Endothelial cell (in vitro differentiated cells): ENCODE data around the gene LRRTM1. TPM values are rescaled to one million over a fixed set of nuclear protein-coding genes. Genes with fewer than 3 reads are reported as not detected.

ENCODE experiments used
- DNase-seq: peaks from one replicate; pipeline ENCODE4 v3.0.0; 2021; ENCODE audit warnings: low spot score
- H3K27ac Mint-ChIP-seq: one replicate; pipeline ENCODE4 v1.8.0; 2021; ENCODE audit warnings: mixed read lengths, inconsistent platforms; ENCODE audit not compliant: unreplicated experiment
- H3K27me3 Mint-ChIP-seq: one replicate; pipeline ENCODE4 v1.8.0; 2021; ENCODE audit warnings: mild to moderate bottlenecking, moderate library complexity, mixed read lengths, inconsistent platforms; ENCODE audit not compliant: unreplicated experiment
- H3K36me3 Mint-ChIP-seq: one replicate; pipeline ENCODE4 v1.8.0; 2021; ENCODE audit warnings: mild to moderate bottlenecking, low read depth, mixed read lengths, inconsistent platforms; ENCODE audit not compliant: unreplicated experiment
- H3K4me1 Mint-ChIP-seq: one replicate; pipeline ENCODE4 v1.8.0; 2021; ENCODE audit warnings: mild to moderate bottlenecking, mixed read lengths, inconsistent platforms; ENCODE audit not compliant: unreplicated experiment
- H3K4me3 Mint-ChIP-seq: one replicate; pipeline ENCODE4 v1.8.0; 2021; ENCODE audit warnings: mild to moderate bottlenecking, mixed read lengths, inconsistent platforms; ENCODE audit not compliant: unreplicated experiment
- H3K9me3 Mint-ChIP-seq: one replicate; pipeline ENCODE4 v1.8.0; 2021; ENCODE audit warnings: mixed read lengths, inconsistent platforms; ENCODE audit not compliant: unreplicated experiment
- CTCF ChIP-seq: fragments of 200-600 bp; sonication (generic); IDR thresholded peaks from one replicate; pipeline ENCODE4 v1.5.0; 2021; ENCODE audit warnings: antibody characterized with exemption; ENCODE audit not compliant: unreplicated experiment
- long read RNA-seq: library from polyadenylated mRNA; unstranded; transcript quantifications from one replicate; pipeline ENCODE4 v2.0.0, GENCODE V29; 2020; ENCODE audit not compliant: unreplicated experiment
- total RNA-seq: library from RNA; stranded (reverse); fragmentation: NEBNext Ultra II Directional; extraction: Animal tissue kit (Norgen Biotek cat#: 25700); gene quantifications from one replicate; pipeline ENCODE4 v1.2.1, GENCODE V29; 2021; ENCODE audit not compliant: unreplicated experiment

The LRRTM1 gene, protein sequence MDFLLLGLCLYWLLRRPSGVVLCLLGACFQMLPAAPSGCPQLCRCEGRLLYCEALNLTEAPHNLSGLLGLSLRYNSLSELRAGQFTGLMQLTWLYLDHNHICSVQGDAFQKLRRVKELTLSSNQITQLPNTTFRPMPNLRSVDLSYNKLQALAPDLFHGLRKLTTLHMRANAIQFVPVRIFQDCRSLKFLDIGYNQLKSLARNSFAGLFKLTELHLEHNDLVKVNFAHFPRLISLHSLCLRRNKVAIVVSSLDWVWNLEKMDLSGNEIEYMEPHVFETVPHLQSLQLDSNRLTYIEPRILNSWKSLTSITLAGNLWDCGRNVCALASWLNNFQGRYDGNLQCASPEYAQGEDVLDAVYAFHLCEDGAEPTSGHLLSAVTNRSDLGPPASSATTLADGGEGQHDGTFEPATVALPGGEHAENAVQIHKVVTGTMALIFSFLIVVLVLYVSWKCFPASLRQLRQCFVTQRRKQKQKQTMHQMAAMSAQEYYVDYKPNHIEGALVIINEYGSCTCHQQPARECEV
- not detected for total RNA-seq
- long read RNA-seq, result 0 reads

DNA sequence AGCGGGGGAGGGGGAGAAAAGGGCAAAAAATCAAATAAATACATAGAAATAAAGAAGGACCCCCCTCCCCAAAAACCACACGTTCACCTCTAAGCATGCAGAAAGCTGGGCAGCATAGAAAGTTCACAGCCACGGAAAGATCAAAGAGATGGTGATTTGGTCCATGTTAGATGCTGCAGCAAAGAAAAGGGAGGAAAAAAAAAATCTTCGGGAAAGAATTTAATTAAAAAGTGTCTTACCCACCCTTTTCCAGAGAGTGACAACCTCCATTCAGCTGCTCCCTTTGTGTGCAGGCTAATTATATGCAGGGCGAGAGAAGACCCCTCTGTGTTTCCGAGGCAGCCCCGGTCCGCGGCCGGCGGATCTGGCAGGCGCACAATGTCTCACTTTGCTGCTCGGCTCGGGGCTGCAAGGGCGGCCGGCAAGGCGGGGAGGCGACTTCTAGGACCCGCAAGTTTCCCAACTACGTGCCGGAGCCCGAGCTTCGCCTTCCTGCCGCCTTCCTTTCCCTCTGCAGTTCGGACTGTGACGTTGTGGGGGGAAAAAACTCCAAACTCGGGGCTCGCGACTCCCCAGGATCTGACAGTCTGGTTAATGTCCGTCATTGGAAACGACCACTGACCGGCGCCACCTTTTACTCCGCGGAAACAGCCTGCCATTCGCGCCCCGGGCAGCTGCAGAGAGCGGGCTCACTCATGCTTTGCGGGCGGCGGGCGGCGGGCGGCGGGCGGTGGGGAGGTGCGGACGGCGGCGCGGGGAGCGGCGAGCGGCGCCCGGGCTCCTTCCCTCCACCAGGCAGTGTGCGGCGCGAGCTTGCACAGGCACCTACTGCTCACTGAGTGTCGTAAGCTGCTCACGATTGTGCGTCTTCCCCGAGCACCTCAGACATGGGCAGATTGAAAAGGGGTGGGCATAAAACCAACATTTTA is at the start of gene LRRTM1:
LRRTM1 (minus strand) TSS at position 844 of the 929 bp plus-strand sequence. CDS start 933 bp downstream, outside the sequence.
- H3K27me3 Mint-ChIP-seq, result peaks cover 26% of the 10 kb centered on the region
- peak; percentile 54 for DNase-seq
- no peaks in the 10 kb centered on the region for H3K36me3 Mint-ChIP-seq
- no peak for TF ChIP-seq CTCF
- no peak within 1 kb of the TSS for H3K27ac Mint-ChIP-seq
- H3K9me3 Mint-ChIP-seq, result no peaks in the 10 kb centered on the region
- peaks cover 11% of the 10 kb centered on the region for H3K4me1 Mint-ChIP-seq
- peak within 1 kb of the TSS; percentile 80 for H3K4me3 Mint-ChIP-seq

DNA sequence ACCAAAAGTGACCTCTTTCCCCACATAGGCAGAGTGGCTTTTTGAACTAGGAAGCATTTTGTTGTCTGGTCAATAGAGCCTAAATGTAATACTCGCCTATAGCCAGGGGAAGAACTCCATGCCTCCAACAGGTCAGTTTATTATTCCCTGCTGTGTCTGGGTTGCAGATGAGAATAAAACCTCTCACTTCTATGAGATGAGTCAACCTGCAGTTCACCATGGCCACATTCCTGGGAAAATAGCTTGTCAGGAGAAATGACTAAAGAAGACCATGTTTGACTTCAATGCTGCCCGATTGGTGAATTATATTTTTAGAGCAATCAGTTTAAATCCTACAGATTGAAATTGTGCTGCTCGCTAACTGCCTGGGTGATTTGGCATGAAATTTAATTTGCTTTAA is 46.7 kb upstream of the LRRTM1 start:
- TF ChIP-seq CTCF, result no peak
- Mint-ChIP-seq H3K9me3 (no peaks in the 10 kb centered on the region), H3K4me3 (no peak overlapping the region), H3K27ac (no peak overlapping the region), H3K36me3 (no peaks in the 10 kb centered on the region), H3K4me1 (no peaks in the 10 kb centered on the region), H3K27me3 (no peaks in the 10 kb centered on the region)
- no peak for DNase-seq

- Mint-ChIP-seq H3K4me1 (no peaks in the 10 kb centered on the region), H3K36me3 (no peaks in the 10 kb centered on the region), H3K4me3 (no peak overlapping the region), H3K27ac (no peak overlapping the region), H3K9me3 (no peaks in the 10 kb centered on the region), H3K27me3 (no peaks in the 10 kb centered on the region)
- no peak for DNase-seq
- no peak for TF ChIP-seq CTCF
Measured at GRCh38 chr2:80348953-80349352, 44.4 kb upstream of the LRRTM1 start.

DNA sequence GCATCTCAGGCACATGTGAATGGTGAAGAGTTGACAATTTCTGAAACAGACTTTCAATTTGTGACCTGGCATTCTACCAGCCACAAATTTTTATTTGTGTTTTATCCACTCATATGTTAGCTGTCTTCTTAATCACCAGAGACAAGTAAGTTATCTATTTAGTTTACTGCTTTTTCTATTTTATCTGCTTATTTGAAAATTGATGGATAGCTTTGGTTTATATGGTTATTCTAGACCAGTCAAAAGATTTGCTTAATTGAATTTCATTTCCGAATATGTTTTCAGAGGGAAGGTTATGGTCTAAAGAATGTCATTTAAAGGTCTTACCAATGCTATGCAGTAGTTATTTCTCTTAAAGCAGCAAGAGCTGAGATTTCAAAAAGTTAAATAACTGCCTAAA is 43.5 kb upstream of the LRRTM1 start:
- no peaks in the 10 kb centered on the region for H3K9me3 Mint-ChIP-seq
- TF ChIP-seq CTCF, result no peak
- H3K36me3 Mint-ChIP-seq, result no peaks in the 10 kb centered on the region
- no peak for DNase-seq
- no peaks in the 10 kb centered on the region for H3K4me1 Mint-ChIP-seq
- no peak overlapping the region for H3K4me3 Mint-ChIP-seq
- H3K27me3 Mint-ChIP-seq, result no peaks in the 10 kb centered on the region
- no peak overlapping the region for H3K27ac Mint-ChIP-seq
